Stomach (tissue), 9 donors: ENCODE measurements around the gene COX5A. TPM values are rescaled to one million over a fixed set of nuclear protein-coding genes. Genes with fewer than 3 reads are reported as not detected.
A peak's percentile ranks its signal among the peaks of the same experiment; 100 is the strongest.

ENCODE experiments used
- DNase-seq, 2 donors: peaks; one replicate each; pipeline versions ENCODE4 v3.0.0 to v3.0.0-alpha.2; 2013 to 2019
- H3K27ac ChIP-seq, 5 donors: fragments of 200-600 bp in 4 of 5; sonication (generic) in 4 of 5; one replicate each; pipeline ENCODE4 v1.5.1; 2013 to 2019; ENCODE audit warnings: mild to moderate bottlenecking in 1 of 5, moderate library complexity in 1 of 5
- H3K27me3 ChIP-seq, 3 donors: fragments of 200-600 bp; sonication (generic); one replicate each; pipeline ENCODE4 v1.5.1; 2017 to 2019; ENCODE audit warnings: mixed run types in 1 of 3
- H3K36me3 ChIP-seq, 4 donors: fragments of 200-600 bp; sonication (generic); 1 replicate in 3 of 4; 2 replicates in 1 of 4; pipeline ENCODE4 v1.5.1; 2016 to 2019
- H3K4me1 ChIP-seq, 4 donors: fragments of 200-600 bp; sonication (generic); one replicate each; pipeline ENCODE4 v1.5.1; 2016 to 2019
- H3K4me3 ChIP-seq, 4 donors: fragments of 200-600 bp; sonication (generic) in 3 of 4; one replicate each; pipeline ENCODE4 v1.5.1; 2016 to 2019; ENCODE audit warnings: mild to moderate bottlenecking in 1 of 4
- H3K9me3 ChIP-seq, 4 donors: fragments of 200-600 bp; sonication (generic); one replicate each; pipeline ENCODE4 v1.5.1; 2016 to 2019
- EP300 ChIP-seq: sonication (generic); formaldehyde crosslinking; IDR thresholded peaks from one replicate; pipeline ENCODE4 v1.6.1; 2017; ENCODE audit warnings: antibody characterized with exemption
- POLR2A ChIP-seq, 4 donors: fragments of 450-650 bp; IDR thresholded peaks; one replicate each; pipeline ENCODE4 v1.6.1; 2016; ENCODE audit warnings: antibody characterized with exemption in 4 of 4, control low read depth in 2 of 4, mild to moderate bottlenecking in 1 of 4, moderate library complexity in 1 of 4
- POLR2AphosphoS5 ChIP-seq, 3 donors: sonication (generic); formaldehyde crosslinking; IDR thresholded peaks; one replicate each; pipeline ENCODE4 v1.6.1; 2016; ENCODE audit warnings: antibody characterized with exemption in 3 of 3
- WGBS, 5 donors: extraction: QIAGEN DNeasy Blood & Tissue Kit in 3 of 5; methylation state at CpG; one replicate each; pipeline versions ENCODE4 v1.1.5 to v1.1.7; 2013 to 2018; 5-methylcytosine and 5-hydroxymethylcytosine counted together
- intact Hi-C: fragments of 100-400 bp; cut with DNase I; formaldehyde crosslinking; loops from one replicate; pipeline ENCODE4 v1.15.1; 2023; ENCODE audit warnings: low total_unique reads
- polyA plus RNA-seq, 3 donors: library from polyadenylated mRNA; stranded (reverse); fragments of 200-250 nt; gene quantifications; one replicate each; pipeline ENCODE4 v1.2.3, GENCODE V29; 2013
- total RNA-seq, 5 donors: library from RNA; depleted of rRNA; stranded (reverse); fragments of >200 nt; gene quantifications; one replicate each; pipeline versions ENCODE4 v1.1.0 to v1.2.3, GENCODE V29; 2014 to 2016
- TF ChIP-seq, protein P1 (sequence below), 7 experiments: fragments of 450-650 bp in 4 of 7; fragments of 200-600 bp in 3 of 7; sonication (generic) in 3 of 7; IDR thresholded peaks; one replicate each; pipeline ENCODE4 v1.5.1; 2016 to 2019; ENCODE audit warnings: antibody characterized with exemption in 7 of 7, control low read depth in 2 of 7, mild to moderate bottlenecking in 1 of 7
- donor health status: healthy with polysubstance abuse.
- donor health status: Bipolar disorder and iron deficiency.
- donor health status: healthy.

The COX5A gene
- total and polyA plus RNA-seq, 8 donors: 44.0 to 516 (median 142) TPM

DNA sequence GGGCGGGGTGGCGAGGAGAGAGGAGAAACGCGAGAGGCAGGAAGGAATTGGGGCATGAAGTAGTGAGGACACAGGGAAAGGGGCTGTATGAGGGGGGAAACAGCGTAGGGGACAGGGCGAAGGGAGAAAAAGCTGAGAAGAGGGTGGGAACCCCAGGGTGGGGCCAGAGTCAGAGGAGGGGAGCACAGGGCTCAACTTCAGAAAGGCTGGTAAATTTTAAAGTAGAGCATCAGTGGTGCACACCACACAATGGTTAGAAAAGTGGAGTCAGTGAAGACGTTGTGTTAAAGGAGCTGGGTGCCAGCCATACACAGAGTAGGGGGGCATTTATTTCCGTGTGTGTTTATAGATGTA lies 21.7 kb upstream of the COX5A start:
- no peak for DNase-seq
- WGBS, 5 donors: 22 to 38% (median 30%) methylated on average over 8 of the region's 8 CpGs
- no peaks in the 10 kb centered on the region for H3K9me3 ChIP-seq
- TF ChIP-seq, protein P1, sequence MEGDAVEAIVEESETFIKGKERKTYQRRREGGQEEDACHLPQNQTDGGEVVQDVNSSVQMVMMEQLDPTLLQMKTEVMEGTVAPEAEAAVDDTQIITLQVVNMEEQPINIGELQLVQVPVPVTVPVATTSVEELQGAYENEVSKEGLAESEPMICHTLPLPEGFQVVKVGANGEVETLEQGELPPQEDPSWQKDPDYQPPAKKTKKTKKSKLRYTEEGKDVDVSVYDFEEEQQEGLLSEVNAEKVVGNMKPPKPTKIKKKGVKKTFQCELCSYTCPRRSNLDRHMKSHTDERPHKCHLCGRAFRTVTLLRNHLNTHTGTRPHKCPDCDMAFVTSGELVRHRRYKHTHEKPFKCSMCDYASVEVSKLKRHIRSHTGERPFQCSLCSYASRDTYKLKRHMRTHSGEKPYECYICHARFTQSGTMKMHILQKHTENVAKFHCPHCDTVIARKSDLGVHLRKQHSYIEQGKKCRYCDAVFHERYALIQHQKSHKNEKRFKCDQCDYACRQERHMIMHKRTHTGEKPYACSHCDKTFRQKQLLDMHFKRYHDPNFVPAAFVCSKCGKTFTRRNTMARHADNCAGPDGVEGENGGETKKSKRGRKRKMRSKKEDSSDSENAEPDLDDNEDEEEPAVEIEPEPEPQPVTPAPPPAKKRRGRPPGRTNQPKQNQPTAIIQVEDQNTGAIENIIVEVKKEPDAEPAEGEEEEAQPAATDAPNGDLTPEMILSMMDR (IDR thresholded peaks at IDR 0.05): no peak
- TF ChIP-seq POLR2A (IDR thresholded peaks at IDR 0.05) (no peak), EP300 (no peak), POLR2AphosphoS5 (IDR thresholded peaks at IDR 0.05) (no peak)
- H3K4me1 ChIP-seq: peaks cover 44 to 59% (median 54%) of the 10 kb centered on the region in 4 donors
- peak overlapping the region; percentile 54 to 79 (median 61) for H3K4me3 ChIP-seq
- H3K27me3 ChIP-seq: peaks cover 0 to 47% (median 0%) of the 10 kb centered on the region in 3 donors
- intact Hi-C loops: no loop called here
- no peak overlapping the region for H3K27ac ChIP-seq
- no peaks in the 10 kb centered on the region for H3K36me3 ChIP-seq

DNA sequence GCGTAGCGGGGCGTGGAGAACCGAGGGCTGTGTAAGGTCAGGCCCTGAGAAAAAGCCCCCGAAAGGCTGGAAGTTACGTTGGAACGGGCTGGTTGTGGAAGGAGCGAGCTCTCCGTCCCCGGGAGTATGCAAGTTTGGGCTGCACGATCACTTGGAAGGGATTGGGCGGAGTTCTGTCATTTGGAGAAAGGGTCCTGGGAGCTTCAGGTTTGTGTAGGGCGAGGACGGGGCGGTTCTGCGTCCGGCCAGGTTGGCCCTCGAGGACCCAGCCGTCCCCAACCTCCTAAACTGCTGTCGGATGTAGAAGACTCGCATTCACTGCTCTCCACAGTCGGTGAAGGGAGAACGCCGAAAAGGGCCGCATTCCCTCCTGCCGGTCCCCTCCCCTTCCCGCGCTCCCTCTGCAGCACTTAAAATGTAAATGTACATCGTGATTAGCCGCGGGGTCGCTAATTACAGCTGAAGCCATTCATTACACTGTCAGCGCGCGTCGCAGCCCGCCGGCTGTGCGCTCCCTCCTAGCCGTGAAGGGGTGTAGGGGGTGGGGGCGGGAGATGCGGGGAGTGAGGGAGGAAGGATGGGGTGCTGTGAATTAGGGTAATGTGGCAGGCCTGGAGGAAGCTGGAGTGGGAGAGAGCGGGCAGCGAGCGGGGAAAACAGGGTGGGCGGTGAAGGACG lies 21.2 kb upstream of the COX5A start:
- Histone ChIP-seq H3K4me1 (peaks cover 46 to 64% (median 59%) of the 10 kb centered on the region in 4 donors), H3K4me3 (peak overlapping the region; percentile 54 to 79 (median 61)), H3K27me3 (peaks cover 0 to 49% (median 0%) of the 10 kb centered on the region in 3 donors), H3K9me3 (no peaks in the 10 kb centered on the region), H3K27ac (peak overlapping the region in 4 of 5 donors; percentile 64 to 95 (median 86)), H3K36me3 (no peaks in the 10 kb centered on the region)
- TF ChIP-seq POLR2A (IDR thresholded peaks at IDR 0.05) (no peak), POLR2AphosphoS5 (IDR thresholded peaks at IDR 0.05) (no peak), EP300 (no peak)
- TF ChIP-seq, protein P1 (IDR thresholded peaks at IDR 0.05): no peak
- WGBS, 5 donors: 4 to 8% (median 6%) methylated on average over 43 to 47 of the region's 47 CpGs
- intact Hi-C loops: no loop called here
- peak in 1 of 2 donors; percentile 46 for DNase-seq

DNA sequence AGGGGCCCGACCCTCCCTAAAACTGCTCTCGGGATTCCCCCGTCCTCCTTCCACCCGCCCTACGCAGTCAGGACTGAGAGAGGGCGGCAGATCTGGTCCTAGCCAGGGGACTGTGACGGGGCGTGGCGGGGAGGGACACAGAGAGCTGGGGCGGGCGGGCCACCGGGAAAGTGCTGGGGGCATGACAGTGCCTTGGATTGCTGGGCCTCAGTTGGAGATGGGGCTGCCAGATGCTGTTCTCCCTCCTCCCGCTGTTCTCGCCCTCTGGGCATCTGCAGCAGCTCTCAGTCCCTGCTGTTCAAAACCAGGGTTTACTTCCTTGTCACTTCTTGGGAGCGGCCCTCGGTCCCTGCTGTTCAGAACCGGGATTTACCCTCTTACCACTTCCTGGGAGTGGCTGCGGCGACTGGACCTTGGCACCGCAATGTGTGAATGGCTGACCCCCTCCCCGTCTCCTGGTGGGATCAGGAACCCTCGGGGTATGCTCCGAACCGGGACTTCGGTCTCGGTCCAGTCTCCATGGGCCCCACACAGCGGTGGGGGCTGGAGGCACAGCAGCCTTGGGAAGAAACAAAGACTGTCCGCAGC lies 20.5 kb upstream of the COX5A start:
- Histone ChIP-seq H3K27me3 (peaks cover 0 to 49% (median 0%) of the 10 kb centered on the region in 3 donors), H3K9me3 (no peaks in the 10 kb centered on the region), H3K27ac (peak overlapping the region; percentile 39 to 95 (median 86)), H3K36me3 (no peaks in the 10 kb centered on the region), H3K4me1 (peaks cover 46 to 68% (median 63%) of the 10 kb centered on the region in 4 donors), H3K4me3 (peak overlapping the region; percentile 54 to 79 (median 61))
- intact Hi-C loops: no loop called here
- peak; percentile 81 to 87 for DNase-seq
- 1 to 3% (median 2%) methylated on average over 18 to 28 of the region's 28 CpGs for WGBS, 5 donors
- peak in 2 of 3 donors; percentile 76 to 83 for TF ChIP-seq POLR2AphosphoS5 (IDR thresholded peaks at IDR 0.05)
- TF ChIP-seq EP300: no peak
- TF ChIP-seq POLR2A (IDR thresholded peaks at IDR 0.05): peak in 1 of 4 donors; percentile 56
- TF ChIP-seq, protein P1 (IDR thresholded peaks at IDR 0.05): peak in 4 of 7 experiments; percentile 35 to 75 (median 46)

DNA sequence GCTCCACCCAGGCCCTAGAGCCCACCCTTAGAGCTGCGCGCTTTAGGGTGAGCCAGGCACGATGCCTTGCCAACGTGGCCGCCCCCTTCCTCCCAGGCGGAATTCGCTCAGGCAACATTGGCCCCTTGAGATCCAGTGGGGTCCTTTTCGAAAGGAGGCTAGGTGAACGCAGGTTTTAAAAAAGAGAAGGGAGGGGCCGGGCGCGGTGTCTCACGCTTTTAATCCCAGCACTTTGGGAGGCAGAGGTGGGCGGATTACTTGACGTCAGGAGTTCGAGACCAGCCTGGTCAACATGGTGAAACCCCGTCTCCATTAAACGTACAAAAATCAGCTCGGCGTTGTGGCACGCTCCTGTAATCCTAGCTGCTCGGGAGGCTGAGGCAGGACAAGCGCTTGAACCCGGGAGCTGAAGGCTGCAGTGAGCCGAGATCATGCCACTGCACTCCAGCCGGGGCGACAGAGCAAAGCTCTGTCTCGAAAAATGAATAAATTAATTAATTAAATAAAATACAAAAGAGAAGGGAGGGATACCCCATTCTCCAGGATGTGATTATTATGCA lies 19.7 kb upstream of the COX5A start:
- Histone ChIP-seq H3K36me3 (no peaks in the 10 kb centered on the region), H3K27ac (peak overlapping the region; percentile 78 to 95 (median 86)), H3K27me3 (peaks cover 0 to 49% (median 0%) of the 10 kb centered on the region in 3 donors), H3K4me1 (peaks cover 46 to 68% (median 63%) of the 10 kb centered on the region in 4 donors), H3K9me3 (no peaks in the 10 kb centered on the region), H3K4me3 (peak overlapping the region; percentile 54 to 79 (median 61))
- DNase-seq: no peak
- 2 to 3% (median 2%) methylated on average over 23 to 28 of the region's 28 CpGs for whole genome bisulfite sequencing, 5 donors
- intact Hi-C loops: no loop called here
- TF ChIP-seq, protein P1 (IDR thresholded peaks at IDR 0.05): no peak
- no peak for TF ChIP-seq POLR2AphosphoS5 (IDR thresholded peaks at IDR 0.05)
- TF ChIP-seq POLR2A (IDR thresholded peaks at IDR 0.05): no peak
- no peak for TF ChIP-seq EP300
